GM18858 (cell line): ENCODE measurements around the gene L2HGDH.
"Not testable (repeated sequence)": the region's sequence is repeated elsewhere in the genome, so short reads cannot be mapped to it uniquely, and the experiment has no call there.

Experiments
- ATAC-seq: cut with Tn5 transposase; IDR thresholded peaks from one replicate; pipeline ENCODE4 v1.9.1; 2021; ENCODE audit not compliant: unreplicated experiment

The L2HGDH gene

DNA sequence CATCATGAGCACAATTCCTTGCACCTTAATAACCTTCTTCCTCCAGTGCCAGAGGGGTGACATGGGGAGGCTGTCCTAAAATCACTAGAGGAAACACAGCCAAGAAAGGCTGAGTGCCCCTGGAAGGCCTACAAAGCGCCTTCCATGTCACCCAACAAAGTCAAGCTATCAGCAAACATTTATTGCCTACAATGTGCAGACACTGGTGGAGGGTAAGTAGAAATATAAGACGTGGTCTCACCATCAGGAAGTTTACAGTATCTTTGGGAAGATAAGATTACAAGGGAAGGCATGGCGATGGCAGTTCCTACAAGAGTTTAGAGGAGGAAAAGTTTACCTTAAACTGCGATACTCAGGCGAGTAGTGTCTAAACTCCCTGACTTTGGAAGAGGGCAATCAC, 28.0 kb upstream of the L2HGDH start:
- ATAC-seq = no peak

DNA sequence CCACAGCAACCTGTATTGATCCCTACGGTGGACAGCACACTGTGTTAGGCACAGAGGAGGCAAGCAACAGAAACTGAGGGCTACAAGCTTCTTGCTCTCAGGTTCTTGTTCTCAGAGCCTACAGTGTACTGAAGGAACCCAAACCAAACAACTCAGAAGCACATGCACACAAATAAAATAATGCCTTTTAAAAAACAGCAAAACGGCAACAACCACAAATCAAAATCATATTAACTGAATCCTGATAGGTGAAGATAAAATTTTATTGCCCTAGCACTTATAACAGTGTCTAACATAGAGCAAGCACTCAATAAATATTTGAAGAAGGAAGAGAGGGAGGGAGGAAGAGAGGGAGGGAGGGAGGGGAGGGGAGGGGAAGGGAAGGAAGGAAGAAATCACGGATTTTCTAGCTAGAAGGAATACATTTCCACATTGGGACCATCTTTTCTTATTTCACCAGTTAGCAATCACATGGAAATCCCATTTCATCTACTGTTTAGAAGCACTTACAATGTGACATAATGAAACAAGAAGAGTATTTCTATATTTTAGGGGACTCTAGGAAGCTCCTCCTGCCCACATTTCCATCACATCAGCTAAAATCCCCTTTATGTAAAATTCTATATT, 27.3 kb upstream of the L2HGDH start:
- ATAC-seq = no peak

DNA sequence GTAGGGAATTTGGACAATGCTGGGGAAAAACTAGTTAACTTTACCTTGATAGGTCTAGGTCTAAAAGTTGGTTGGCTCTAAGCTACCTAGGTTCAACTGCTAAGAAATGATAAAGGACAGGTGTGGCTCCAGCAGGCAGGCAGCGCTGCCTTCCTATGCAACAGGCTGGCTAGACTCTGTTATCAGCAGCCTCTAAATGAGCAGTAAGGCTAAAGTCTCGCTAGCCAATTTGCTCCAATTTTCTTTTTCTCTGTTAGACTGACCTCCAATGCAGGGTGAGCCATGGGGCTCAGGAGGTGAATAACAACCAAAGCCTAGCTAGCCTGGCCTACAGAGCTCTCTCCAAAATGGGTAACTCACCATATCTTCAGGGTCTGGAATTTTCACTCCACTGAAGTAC, 26.6 kb upstream of the L2HGDH start:
- no peak for ATAC-seq

DNA sequence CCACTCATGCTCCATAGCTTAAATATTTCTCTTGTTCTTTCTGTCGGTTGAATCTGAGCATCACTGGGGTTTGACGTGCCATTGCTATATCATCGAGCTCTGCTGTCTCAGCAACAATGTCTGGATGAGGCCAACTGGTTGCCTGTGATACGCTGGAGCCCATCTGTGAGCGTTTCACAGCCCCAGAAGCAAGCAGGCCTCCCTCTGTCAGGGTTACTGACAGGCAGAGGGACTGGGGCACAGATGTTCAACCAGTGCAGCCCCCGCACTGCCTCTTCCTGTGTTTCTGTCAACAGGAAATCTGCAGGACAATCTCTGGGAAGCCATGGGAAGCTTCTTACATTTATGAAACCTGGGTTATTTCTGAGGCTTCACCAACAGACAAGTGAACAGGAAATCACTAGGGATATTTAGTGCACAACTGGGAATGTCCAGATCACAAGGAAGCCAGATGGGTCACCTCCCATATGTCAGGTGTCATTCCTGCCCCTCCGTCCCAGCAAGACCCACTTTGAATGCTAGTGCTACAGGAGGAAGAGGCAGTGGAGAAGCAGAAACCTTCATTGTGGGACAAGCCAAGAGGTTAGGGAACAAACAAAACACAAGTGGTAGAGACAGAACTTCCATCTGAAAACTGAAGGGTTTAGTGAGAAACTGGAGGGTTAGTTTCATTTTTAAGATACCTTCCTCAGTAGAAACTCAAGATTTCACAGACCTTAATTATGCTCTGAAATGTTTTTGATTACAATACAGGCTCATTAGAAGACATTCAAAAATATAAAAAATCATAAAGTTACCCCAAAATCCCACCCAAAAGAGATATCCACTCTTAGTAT, 24.2 kb upstream of the L2HGDH start:
- no peak for ATAC-seq

DNA sequence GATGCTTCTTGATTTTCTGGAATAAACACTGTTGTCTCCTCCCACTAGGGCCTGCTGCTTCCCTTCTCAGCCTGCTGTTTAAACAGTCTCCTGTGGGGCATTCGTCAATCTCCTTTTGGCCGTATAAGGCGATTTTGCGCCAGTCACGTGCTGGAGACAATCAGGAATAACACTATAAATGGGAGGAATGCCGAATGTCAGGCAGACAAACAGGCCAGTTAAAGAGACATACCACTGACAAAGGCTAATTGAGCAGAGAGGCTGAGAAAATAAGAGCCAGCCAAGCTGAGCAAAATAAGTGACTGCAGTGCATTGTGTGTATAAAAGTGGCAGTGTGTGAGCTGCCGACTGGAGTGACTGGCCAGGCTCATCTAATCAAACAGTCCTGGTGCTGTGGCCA, 23.4 kb upstream of the L2HGDH start:
- ATAC-seq = no peak

DNA sequence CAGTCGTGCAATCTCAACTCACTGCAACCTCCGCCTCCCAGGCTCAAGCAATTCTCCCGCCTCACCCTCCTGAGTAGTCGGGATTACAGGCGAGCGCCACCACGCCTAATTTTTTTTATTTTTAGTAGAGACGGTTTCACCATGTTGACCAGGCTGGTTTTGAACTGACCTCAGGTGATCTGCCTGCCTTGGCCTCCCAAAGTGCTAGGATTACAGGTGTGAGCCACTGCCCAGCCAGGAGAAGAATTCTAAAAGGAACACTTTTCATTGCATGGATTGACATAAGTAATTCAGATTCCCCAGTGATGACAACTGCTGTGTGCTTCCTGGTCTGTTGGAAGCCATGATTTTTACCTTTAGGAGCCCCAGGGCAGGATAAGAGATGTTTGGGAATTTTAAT, 22.2 kb upstream of the L2HGDH start:
- no peak for ATAC-seq

DNA sequence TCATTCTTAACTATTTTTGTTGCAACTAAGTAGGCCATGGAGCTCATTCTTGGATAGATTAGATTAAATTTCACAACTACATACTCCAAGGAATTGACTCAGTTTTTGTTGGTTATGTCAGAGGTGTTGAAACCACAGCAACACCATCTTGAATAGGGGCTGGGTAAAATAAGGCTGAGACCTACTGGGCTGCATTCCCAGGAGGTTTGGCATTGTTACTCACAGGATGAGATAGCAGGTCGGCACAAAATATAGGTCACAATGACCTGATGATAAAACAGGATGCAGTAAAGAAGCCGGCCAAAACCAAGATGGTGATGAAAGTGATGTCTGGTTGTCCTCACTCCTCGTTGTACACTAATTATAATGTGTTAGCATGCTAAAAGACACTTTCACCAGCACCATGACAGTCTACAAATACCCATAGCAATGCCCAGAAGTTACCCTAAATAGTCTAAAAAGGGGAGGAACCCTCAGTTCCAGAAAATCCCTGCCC, 21.0 kb upstream of the L2HGDH start:
- no peak for ATAC-seq

DNA sequence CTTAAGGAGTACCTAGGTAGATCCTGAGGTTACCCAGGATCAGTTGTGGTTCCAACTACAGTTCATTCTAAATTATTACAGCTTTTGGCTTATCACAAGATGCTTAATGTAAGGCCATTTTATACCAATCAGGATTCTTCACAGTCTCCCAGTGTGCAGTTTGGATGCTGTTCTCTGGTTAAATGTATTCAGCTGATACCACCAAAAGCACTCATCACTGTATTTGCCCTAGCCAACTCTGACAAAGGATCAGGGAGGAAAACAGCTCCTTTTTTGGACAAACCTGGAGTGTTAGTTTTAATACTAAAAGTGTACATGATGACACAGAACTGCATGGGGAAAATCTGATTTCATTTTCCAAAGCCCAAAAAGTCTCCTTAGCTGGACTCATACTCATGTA, 19.6 kb upstream of the L2HGDH start:
- ATAC-seq = no peak

DNA sequence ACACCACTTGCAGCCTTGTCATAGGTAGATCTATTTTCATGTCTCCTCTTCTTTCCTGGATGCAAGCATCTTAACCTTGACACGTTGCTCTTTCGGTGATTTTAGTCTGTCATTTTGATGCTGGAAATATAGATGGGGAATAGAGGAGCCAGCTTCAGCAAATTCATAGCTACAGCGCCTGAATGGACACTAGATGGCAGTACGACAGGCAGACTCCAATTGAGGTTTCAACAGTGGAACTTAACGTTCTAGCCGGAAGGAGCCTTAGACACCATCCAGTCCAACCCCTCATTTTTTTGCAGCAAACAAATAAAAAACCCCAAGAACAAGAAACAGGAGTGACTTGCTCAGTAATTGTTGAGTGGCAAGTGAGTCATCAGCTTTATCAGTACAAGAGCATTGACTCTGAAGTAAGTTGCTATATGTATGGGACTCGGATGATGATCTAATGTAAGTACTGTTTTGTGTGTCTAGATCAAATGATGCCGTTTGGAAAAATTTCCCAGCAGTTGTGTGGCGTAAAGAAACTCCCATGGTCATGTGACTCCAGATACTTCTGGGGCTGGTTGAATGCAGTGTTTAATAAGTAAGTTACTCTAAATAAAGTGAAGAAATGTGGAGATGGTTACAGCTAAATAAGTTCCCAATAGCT, 9.1 kb upstream of the L2HGDH start:
- ATAC-seq = peak; percentile 83

DNA sequence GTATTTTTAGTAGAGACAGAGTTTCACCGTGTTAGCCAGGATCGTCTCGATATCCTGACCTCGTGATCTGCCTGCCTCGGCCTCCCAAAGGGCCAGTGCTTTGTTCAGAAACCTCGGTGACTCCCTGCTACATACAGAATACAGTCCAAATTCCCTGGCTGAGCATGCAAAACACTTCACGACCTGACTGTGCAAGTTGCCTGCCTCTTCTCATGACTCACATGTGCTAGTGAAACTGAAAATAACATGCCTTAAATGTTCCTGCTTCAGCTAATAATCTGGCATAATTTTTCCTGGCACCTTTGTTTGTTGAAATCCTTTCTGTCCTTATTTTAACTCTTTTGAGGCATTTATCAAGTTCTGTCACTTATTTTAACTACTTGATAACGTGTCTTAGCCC, 8.3 kb upstream of the L2HGDH start:
- peak; percentile 35 for ATAC-seq

DNA sequence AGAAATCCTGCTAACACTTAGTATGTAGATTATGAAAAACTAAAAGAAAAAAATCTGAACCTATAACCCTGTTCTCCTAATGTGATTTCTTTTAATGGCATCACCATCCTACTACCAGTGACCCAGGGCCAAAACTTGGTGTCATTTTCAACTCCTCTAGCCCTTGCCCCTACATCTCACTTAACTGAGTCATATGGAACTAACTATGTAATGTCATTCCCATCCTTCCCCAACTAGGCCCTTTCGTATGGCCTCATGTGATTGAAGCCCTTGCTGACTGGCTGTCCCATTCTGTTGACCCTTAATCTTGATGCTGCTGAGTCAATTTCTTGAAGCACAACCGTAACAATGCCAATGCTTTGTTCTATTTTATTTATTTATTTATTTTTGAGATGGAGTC, 7.7 kb upstream of the L2HGDH start:
- ATAC-seq = no peak

DNA sequence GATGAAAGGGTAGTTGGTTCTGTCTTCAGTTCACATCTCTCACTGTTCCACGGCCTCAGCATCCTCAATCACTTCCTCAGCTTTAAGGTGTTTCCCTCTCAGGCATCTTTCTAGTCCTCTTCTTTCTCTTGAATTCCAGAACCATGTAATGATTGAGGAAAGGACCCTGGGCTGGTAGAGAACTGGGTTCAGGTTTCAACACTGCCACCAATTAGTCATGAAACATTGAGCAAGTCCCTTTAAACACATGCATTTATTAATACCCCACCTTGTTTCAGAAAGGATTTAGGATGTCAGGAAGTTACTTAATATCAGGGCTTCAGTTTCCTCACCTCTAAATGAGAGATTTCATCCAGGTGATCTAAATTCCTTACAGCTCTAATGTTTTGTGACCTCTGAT, 7.3 kb upstream of the L2HGDH start:
- ATAC-seq = no peak

DNA sequence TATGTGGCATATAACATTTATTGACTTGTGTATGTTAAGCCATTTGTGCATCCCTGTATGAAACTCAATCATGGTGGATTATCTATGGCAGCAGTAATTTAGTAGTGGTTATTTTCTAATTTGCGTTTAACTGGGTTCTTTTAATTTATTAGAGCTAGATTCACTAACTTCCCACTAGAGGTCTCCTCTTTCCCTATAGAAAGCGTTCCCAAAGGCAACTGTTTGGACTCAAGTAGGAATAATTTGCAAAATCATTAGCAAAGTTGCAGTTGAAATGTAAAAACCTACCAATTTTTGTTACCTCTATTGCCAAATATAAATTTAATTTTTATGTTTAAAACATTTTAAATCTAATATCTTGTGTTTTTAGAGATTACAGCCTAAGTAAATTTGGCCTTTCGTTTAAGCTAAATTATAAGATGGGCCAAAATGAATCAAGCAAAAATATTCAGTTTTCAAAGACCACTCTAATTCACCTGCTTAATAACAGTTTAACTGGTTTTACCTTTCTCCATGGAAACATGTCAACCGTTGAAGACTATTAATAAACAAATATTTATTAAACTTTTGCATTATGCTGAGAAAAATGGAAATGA, 6.1 kb upstream of the L2HGDH start:
- ATAC-seq = no peak

DNA sequence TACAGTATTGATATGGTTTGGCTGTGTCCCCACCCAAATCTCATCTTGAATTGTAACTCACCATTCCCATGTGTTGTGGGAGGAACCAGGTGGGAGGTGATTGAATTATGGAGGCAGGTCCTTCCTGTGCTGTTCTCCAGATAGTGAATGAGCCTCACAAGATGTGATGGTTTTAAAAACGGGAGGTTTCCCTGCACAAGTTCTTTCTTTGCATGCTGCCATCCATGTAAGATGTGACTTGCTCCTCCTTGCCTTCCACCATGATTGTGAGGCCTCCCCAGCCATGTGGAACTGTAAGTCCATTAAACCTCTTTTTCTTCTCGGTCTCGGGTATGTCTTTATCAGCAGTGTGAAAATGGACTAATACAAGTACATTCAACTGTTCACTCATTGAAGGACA, 2.1 kb upstream of the L2HGDH start:
- ATAC-seq = not testable (repeated sequence)

DNA sequence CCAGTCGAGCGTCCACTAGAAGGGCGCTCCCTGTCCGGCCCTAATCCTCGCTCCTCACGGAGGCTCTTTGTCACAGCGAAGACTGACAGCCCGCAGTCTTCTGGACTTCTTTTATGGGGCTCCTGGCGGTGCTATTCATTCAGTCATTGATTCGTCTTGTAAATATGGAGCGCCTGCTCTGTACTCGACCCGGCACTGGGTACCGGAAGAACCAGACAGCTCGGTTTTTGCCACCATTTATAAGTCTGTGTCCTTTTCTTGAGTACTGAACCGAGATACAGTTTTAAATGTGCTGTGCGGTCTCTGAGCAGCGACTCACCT, 665 bp upstream of the L2HGDH start:
- ATAC-seq = peak; percentile 22

DNA sequence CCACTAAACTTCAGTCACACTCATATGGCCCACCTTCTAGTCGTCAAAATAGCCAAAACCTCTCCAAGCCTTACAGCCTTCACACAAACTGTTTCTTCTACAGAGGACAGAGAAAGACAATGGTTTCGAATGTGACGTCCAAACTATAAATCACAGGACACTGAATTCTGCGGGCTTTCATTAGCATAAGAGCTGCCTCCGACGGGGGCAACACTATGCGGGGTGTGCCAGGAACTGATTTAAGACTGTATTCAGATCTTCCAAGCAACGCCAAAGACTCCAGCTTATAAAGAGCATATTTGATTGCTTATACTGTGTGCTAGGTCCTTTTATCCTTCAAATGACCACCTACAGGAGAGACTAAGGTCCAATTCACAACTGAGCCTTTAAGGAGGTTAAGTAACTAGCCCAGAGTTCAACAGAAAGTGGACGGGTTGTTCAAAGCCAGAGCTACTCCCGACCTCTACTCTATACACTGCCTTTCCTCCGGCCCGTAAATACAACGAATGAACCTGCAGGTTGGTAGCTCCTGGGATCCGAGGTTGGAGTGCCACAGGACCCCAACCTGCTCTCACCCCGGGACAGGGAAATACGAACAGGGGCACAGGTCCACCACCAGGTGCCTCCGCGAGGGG, 575 bp downstream of the L2HGDH start:
- no peak for ATAC-seq

DNA sequence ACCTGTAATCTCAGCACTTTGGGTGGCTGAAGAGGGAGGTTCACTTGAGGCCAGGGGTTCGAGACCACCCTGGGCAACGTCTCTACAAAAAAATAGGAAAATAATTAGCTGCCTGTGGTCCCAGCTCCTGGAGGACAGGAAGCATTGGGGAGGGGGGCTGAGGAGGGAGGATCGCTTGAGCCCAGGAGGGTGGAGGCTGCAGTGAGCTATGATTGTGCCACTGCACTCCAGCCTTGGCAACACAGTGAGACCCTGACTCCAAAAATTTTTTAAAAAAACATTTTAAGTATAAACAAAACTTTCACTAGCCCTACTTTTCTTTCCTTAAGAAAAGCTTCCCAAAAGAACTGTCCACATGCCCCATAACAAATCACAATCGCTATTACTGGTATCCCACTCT, 1.6 kb downstream of the L2HGDH start:
- no peak for ATAC-seq

DNA sequence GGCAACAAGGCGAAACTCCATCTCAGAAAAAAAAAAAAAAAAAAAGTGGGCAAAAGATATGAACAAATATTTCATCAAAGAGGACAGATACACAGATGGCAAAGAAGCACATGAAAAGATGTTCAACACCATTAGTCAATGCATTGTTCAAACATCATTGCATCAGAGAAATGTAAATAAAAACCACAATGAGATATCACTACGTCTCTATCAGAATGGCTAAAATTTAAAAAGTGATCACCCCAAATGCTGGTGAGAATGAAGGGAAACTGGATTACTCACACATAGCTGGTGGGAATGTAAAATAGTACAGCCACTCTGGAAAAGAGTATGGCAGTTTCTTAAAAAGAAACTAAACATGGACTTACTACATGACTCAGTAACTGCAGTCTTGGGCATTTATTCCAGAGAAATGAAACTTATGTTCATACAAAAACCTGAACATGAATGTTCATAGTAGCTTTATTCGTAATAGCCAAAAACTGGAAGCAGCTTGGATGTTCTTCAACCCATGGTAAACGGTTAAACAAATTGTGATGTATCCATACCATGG, 3.6 kb downstream of the L2HGDH start:
- no peak for ATAC-seq

DNA sequence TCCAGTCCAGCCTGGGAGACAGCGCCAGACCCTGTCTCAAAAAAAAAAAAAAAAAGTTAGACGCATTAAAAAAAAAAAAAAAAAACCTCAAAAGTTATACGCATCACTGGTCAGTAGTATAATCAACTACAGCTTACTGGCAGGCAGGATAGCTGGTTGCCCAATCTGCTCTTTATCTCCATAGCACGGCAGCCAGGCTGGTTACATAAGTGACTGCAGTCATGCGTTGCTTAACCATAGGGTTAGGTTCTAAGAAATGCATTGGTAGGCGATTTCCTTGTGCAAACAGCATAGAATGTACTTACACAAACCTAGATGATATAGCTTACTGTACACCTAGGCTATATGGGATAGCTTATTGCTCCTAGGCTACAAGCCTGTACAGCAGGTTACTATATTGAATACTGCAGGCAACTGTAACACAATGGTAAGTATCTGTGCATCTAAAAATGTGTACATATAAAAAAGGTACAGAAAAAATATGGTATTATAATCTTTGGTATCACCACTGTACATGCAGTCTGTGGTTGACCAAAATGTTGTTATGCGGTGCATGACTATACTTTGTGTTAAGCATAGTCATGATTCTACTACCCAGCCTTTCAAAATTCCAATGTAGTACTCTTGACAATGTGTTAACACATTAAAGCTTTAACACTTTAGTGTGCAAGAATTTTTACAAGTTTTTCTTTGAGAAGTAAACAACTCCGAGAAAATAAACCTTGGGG, 8.1 kb downstream of the L2HGDH start:
- no peak for ATAC-seq

DNA sequence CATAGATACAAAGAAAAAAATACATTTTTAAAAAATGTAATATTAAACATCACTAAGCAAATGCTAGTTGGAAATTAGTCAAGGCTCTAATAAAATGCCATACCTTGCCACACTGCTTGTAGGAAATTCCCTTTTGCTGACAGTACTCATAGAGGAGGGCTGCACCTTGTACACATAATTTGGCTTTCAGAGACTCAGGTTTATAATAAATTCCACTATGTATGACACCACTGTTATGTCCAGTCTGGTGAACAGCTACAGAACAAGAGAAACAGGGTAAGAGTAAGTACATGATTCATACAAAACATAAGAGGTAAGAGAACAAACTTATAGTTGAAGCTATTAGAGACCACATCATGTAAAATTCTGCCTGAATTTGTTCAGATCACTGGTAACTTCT, 10.1 kb downstream of the L2HGDH start:
- no peak for ATAC-seq
